ENCODE measurements around the gene NFIA.

The NFIA gene

GRCh38 chr1:61265665-61266064, 183.3 kb downstream of the NFIA start:
- H3K4me1 ChIP-seq (ENCODE audit: control insufficient read depth, insufficient read depth, low read length), result peaks cover 8% of the 10 kb centered on the region
- no peaks in the 10 kb centered on the region for H3K36me3 ChIP-seq (ENCODE audit: control insufficient read depth in 2 of 2, insufficient read depth in 1 of 2, low read length in 2 of 2)
- ChIA-PET CTCF (interaction anchor here (0.6 to 0.9 kb wide), 2 partner anchors 11 to 417 kb away, joined by 4 read pairs; no protein-coding TSS in a partner anchor), POLR2A (no interaction called here)
- H3K4me3 ChIP-seq (ENCODE audit: low read depth, low read length), result no peak overlapping the region
- H3K27ac ChIP-seq (ENCODE audit: extremely low read depth, low read depth, low read length), result no peak overlapping the region
- TF ChIP-seq TRIM28 (IDR thresholded peaks at IDR 0.05; ENCODE audit: borderline replicate concordance, low read length) (no peak), ZBTB17 (tag by site-specific recombination; IDR thresholded peaks at IDR 0.05) (no peak), OSR2 (tag by site-specific recombination; IDR thresholded peaks at IDR 0.05) (0 out of 2 replicates have a peak, but pooled peaks have one; percentile 16)
- TF ChIP-seq, protein P1, sequence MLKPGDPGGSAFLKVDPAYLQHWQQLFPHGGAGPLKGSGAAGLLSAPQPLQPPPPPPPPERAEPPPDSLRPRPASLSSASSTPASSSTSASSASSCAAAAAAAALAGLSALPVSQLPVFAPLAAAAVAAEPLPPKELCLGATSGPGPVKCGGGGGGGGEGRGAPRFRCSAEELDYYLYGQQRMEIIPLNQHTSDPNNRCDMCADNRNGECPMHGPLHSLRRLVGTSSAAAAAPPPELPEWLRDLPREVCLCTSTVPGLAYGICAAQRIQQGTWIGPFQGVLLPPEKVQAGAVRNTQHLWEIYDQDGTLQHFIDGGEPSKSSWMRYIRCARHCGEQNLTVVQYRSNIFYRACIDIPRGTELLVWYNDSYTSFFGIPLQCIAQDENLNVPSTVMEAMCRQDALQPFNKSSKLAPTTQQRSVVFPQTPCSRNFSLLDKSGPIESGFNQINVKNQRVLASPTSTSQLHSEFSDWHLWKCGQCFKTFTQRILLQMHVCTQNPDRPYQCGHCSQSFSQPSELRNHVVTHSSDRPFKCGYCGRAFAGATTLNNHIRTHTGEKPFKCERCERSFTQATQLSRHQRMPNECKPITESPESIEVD (tag by site-specific recombination; IDR thresholded peaks at IDR 0.05), result peak; percentile 54
- no peaks in the 10 kb centered on the region for H3K9me3 ChIP-seq (ENCODE audit: control insufficient read depth, insufficient read depth, low read depth, low read length)

DNA sequence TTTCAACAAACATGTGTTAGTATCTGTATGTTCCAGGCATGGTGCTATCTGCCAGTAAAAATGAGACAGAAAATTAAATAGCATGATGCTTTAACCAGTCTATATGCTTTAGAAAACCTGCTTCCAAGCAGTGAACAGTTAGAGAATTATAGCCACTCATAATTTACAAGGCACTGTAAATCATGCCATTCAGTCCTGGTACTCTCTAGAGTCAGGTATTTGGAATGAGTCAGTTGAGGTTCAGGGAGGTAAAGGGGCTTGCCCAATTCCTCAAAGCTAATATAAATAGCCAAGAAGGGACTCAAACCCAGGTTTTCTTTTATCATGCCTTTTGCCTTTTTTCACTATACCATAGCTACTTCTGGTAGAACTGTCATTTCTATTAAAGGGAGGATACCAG, 184.4 kb downstream of the NFIA start:
- TF ChIP-seq SP7 (tag by site-specific recombination; IDR thresholded peaks at IDR 0.05) (peak; percentile 19; the same call in 1 of the 2 replicates), REPIN1 (tag by site-specific recombination; IDR thresholded peaks at IDR 0.05; ENCODE audit: low read depth) (no peak), BCL11B (tag by site-specific recombination; IDR thresholded peaks at IDR 0.05; ENCODE audit: low read depth) (no peak), ZBTB1 (tag by site-specific recombination; IDR thresholded peaks at IDR 0.05) (no peak), ZFP69B (tag by site-specific recombination; IDR thresholded peaks at IDR 0.05) (no peak)
- TF ChIP-seq, protein P1 (tag by site-specific recombination; IDR thresholded peaks at IDR 0.05), result peak; percentile 36; the same call in 1 of the 2 replicates
- POLR2A ChIA-PET, result no interaction called here
- Histone ChIP-seq H3K36me3 (ENCODE audit: control insufficient read depth in 2 of 2, insufficient read depth in 1 of 2, low read length in 2 of 2) (no peaks in the 10 kb centered on the region), H3K27ac (ENCODE audit: extremely low read depth, low read depth, low read length) (no peak overlapping the region), H3K4me3 (ENCODE audit: low read depth, low read length) (no peak overlapping the region), H3K4me1 (ENCODE audit: control insufficient read depth, insufficient read depth, low read length) (peaks cover 8% of the 10 kb centered on the region), H3K9me3 (ENCODE audit: control insufficient read depth, insufficient read depth, low read depth, low read length) (no peaks in the 10 kb centered on the region)
- CTCF ChIA-PET, result no interaction called here

- H3K4me3 ChIP-seq (ENCODE audit: low read depth, low read length), result no peak overlapping the region
- POLR2A ChIA-PET, result no interaction called here
- no peaks in the 10 kb centered on the region for H3K36me3 ChIP-seq (ENCODE audit: control insufficient read depth in 2 of 2, insufficient read depth in 1 of 2, low read length in 2 of 2)
- H3K9me3 ChIP-seq (ENCODE audit: control insufficient read depth, insufficient read depth, low read depth, low read length), result no peaks in the 10 kb centered on the region
- H3K4me1 ChIP-seq (ENCODE audit: control insufficient read depth, insufficient read depth, low read length), result peaks cover 8% of the 10 kb centered on the region
- CTCF ChIA-PET, result interaction anchor here (0.7 to 1.3 kb wide), 2 partner anchors 68 to 143 kb away, joined by 3 read pairs; no protein-coding TSS in a partner anchor
- no peak overlapping the region for H3K27ac ChIP-seq (ENCODE audit: extremely low read depth, low read depth, low read length)
- no peak for TF ChIP-seq ZNF248 (tag by site-specific recombination; IDR thresholded peaks at IDR 0.05)
- TF ChIP-seq ZFP3 (tag by site-specific recombination; IDR thresholded peaks at IDR 0.05; ENCODE audit: low read depth), result no peak
- 0 out of 2 replicates have a peak, but pooled peaks have one; percentile 29 for TF ChIP-seq ZBTB44 (tag by site-specific recombination; IDR thresholded peaks at IDR 0.05)
- TF ChIP-seq ZBTB17 (tag by site-specific recombination; IDR thresholded peaks at IDR 0.05), result peak; percentile 49; the same call in 1 of the 2 replicates
- TF ChIP-seq REPIN1 (tag by site-specific recombination; IDR thresholded peaks at IDR 0.05; ENCODE audit: low read depth), result no peak
- TF ChIP-seq ZNF555 (tag by site-specific recombination; conservative IDR thresholded peaks at IDR 0.05), result no peak
- no peak for TF ChIP-seq ZSCAN23 (tag by site-specific recombination; IDR thresholded peaks at IDR 0.05)
- TF ChIP-seq ZNF423 (tag by site-specific recombination; IDR thresholded peaks at IDR 0.05), result no peak
- no peak for TF ChIP-seq ZNF433 (tag by site-specific recombination; IDR thresholded peaks at IDR 0.05; ENCODE audit: low read depth)
- no peak for TF ChIP-seq ZNF707 (tag by site-specific recombination; IDR thresholded peaks at IDR 0.05)
- no peak for TF ChIP-seq EGR2 (tag by site-specific recombination; IDR thresholded peaks at IDR 0.05; ENCODE audit: low read depth)
- no peak for TF ChIP-seq SP2 (tag by site-specific recombination; IDR thresholded peaks at IDR 0.05)
- TF ChIP-seq ZNF311 (tag by site-specific recombination; IDR thresholded peaks at IDR 0.05; ENCODE audit: borderline replicate concordance), result no peak
- TF ChIP-seq ZNF221 (tag by site-specific recombination; IDR thresholded peaks at IDR 0.05; ENCODE audit: borderline replicate concordance), result no peak
- TF ChIP-seq, protein P2, sequence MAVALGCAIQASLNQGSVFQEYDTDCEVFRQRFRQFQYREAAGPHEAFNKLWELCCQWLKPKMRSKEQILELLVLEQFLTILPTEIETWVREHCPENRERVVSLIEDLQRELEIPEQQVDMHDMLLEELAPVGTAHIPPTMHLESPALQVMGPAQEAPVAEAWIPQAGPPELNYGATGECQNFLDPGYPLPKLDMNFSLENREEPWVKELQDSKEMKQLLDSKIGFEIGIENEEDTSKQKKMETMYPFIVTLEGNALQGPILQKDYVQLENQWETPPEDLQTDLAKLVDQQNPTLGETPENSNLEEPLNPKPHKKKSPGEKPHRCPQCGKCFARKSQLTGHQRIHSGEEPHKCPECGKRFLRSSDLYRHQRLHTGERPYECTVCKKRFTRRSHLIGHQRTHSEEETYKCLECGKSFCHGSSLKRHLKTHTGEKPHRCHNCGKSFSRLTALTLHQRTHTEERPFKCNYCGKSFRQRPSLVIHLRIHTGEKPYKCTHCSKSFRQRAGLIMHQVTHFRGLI (tag by site-specific recombination; IDR thresholded peaks at IDR 0.05), result no peak
- TF ChIP-seq, protein P3, sequence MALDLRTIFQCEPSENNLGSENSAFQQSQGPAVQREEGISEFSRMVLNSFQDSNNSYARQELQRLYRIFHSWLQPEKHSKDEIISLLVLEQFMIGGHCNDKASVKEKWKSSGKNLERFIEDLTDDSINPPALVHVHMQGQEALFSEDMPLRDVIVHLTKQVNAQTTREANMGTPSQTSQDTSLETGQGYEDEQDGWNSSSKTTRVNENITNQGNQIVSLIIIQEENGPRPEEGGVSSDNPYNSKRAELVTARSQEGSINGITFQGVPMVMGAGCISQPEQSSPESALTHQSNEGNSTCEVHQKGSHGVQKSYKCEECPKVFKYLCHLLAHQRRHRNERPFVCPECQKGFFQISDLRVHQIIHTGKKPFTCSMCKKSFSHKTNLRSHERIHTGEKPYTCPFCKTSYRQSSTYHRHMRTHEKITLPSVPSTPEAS (tag by site-specific recombination; IDR thresholded peaks at IDR 0.05), result no peak
Measured at GRCh38 chr1:61268546-61269240, 186.3 kb downstream of the NFIA start.

Data from HEK293 (cell line).